Choroid plexus epithelial cell (primary cell): ENCODE results near the gene GIGYF1.
"Not testable (repeated sequence)": the region's sequence is repeated elsewhere in the genome, so short reads cannot be mapped to it uniquely, and the experiment has no call there.

Experiments
- DNase-seq: peaks from one replicate; pipeline ENCODE4 v3.0.0-alpha.2; 2010; ENCODE audit warnings: low read depth
- H3K4me3 ChIP-seq: 2 replicates; pipeline ENCODE4 v1.5.1; 2011; ENCODE audit warnings: low read depth, mild to moderate bottlenecking, control low read depth, low read length, moderate library complexity
- CTCF ChIP-seq: conservative IDR thresholded peaks from 2 replicates; pipeline ENCODE4 v1.5.1; 2011; ENCODE audit warnings: low read depth, mild to moderate bottlenecking, control low read depth, inconsistent platforms, low read length, moderate library complexity

GIGYF1 gene

GRCh38 chr7:100706672-100707311, 12.7 kb upstream of the GIGYF1 start:
- no peak for TF ChIP-seq CTCF
- H3K4me3 ChIP-seq = peak overlapping the region; percentile 97

DNA sequence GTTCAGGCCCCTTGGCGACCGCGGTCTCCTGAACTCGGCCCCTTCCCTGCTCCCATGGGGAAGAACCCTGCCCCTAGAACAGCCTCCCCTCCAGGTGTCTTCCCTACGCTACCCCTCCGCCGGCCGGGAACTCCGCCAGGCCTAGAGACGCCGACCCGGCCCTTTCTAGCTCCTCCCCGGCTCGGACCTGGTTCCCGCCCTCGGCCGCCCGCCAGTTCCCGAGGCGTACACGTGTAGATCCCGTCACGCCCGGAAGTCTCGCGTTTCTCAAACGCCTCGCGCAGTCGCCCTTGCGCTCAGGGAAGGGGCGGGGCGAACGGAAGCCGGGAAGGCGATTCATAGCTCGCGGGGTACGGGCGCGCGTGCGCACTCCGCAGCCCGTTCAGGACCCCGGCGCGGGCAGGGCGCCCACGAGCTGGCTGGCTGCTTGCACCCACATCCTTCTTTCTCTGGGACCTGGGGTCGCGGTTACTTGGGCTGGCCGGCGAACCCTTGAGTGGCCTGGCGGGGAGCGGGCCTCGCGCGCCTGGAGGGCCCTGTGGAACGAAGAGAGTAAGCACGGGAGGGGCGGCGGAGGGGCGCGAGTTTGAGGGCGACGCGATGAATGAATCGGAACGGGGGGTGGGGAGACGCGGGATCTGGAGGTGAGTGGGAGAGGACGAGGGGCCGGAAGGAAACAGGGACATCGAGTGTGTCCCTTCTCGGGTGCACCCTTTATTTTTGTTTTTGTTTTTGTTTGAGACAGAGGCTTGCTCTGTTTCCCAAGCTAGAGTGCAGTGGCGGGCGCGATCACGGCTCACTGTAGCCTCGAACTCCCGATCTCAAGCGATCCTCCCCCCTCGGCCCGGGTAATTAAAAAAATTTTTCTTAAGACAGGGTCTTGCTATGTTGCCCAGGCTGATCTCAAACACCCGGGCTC, 12.0 kb upstream of the GIGYF1 start, which contains the start of gene POP7:
TSS of gene POP7 (plus strand) at position 369 of the 919 bp plus-strand sequence. CDS start 710 bp downstream, outside the sequence.
- peak; percentile 99 for DNase-seq
- peak within 1 kb of the TSS; percentile 97 for H3K4me3 ChIP-seq
- no peak for TF ChIP-seq CTCF

More at GRCh38 chr7:100706672-100707311, 12.7 kb upstream of the GIGYF1 start:
- no peak for DNase-seq

GRCh38 chr7:100705320-100705752, 11.3 kb upstream of the GIGYF1 start:
- H3K4me3 ChIP-seq = peak overlapping the region; percentile 97
- DNase-seq = peak; percentile 72
- peak; percentile 93 for TF ChIP-seq CTCF

- not testable (repeated sequence) for H3K4me3 ChIP-seq
Observed at GRCh38 chr7:100701089-100701488, 7.0 kb upstream of the GIGYF1 start.

GRCh38 chr7:100699018-100699417, 5.0 kb upstream of the GIGYF1 start:
- H3K4me3 ChIP-seq = no peak overlapping the region
- no peak for DNase-seq
- no peak for TF ChIP-seq CTCF

More at GRCh38 chr7:100701089-100701488, 7.0 kb upstream of the GIGYF1 start:
- DNase-seq = not testable (repeated sequence)

DNA sequence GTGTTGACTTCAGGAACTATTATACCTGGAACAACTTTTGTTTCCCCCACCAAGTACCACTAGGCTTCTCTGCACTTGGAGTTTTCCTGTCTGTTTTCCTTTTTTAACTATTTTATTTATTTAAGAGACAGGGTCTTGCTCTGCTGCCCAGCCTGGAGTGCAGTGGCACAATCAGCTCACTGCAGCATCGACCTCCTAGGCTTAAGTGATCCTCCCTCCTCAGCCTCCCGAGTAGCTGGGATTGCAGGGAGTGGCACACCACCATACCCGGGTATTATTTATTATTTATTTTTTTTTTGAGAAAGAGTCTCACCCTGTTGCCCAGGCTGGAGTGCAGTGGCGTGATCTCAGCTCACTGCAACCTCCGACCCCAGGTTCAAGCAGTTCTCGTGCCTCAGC, 2.1 kb upstream of the GIGYF1 start:
- DNase-seq = no peak
- H3K4me3 ChIP-seq = no peak overlapping the region
- TF ChIP-seq CTCF = no peak

- no peak for TF ChIP-seq CTCF
- peak overlapping the region; percentile 72 for H3K4me3 ChIP-seq
- DNase-seq = no peak
Observed at GRCh38 chr7:100693312-100694097, 545 bp downstream of the GIGYF1 start.
